ENCODE results near the gene TBX5.

TBX5 gene

DNA sequence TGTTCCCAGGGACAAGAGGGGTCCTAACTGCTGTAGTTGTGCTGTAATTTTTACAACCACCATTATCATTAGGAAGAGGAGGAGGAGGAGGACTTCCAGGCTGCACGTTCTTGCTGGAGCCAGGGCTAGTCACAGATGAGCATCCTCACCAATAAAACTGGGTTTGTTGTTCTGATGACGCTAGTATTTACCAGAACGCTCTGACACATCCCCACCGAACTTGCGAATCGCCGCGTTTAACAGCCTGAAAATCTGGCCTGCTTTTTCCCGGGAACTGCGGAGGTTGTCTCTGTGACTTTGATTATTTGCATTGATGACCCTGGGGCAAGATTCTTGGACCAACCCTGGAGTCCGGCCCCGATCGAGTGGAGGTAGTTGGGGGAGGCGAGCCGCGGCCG is 10.2 kb downstream of the TBX5 start:
- H3K9me3 ChIP-seq (ENCODE audit: control insufficient read depth in 1 of 2, low read length in 2 of 2) = peaks cover 0 to 4% of the 10 kb centered on the region in 2 donors
- H3K27ac ChIP-seq (ENCODE audit: low read length) = no peak overlapping the region
- peaks cover 69% of the 10 kb centered on the region for H3K27me3 ChIP-seq (ENCODE audit: low read depth, low read length)
- H3K4me3 ChIP-seq (ENCODE audit: low read depth in 1 of 2, low read length in 2 of 2) = no peak overlapping the region
- H3K36me3 ChIP-seq (ENCODE audit: control insufficient read depth in 1 of 2, insufficient read depth in 2 of 2, low read length in 2 of 2) = no peaks in the 10 kb centered on the region
- peaks cover 0 to 11% of the 10 kb centered on the region in 2 donors for H3K4me1 ChIP-seq (ENCODE audit: control insufficient read depth in 1 of 2, insufficient read depth in 2 of 2, low read length in 2 of 2)

DNA sequence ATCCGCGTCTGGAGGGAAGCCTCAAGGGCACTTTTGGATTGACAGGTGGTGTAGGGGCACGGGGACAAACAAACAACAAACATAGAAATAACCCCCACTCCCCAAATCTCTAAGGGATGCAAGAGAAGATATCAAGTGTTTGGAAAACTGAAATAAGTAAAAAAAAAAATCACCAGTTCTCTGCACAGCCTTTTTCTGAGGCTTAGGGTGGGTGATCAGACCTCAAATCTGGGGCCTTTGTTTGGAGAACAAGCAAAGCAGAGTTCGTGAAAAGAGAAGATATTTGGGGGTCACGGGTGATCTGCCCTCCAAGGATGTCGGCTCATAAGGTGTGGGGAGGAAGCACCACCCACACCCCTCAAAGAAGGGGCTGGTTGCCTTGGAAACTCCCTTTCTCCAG is 10.7 kb downstream of the TBX5 start:
- no peak overlapping the region for H3K27ac ChIP-seq (ENCODE audit: low read length)
- no peak overlapping the region for H3K4me3 ChIP-seq (ENCODE audit: low read depth in 1 of 2, low read length in 2 of 2)
- H3K36me3 ChIP-seq (ENCODE audit: control insufficient read depth in 1 of 2, insufficient read depth in 2 of 2, low read length in 2 of 2) = no peaks in the 10 kb centered on the region
- peaks cover 67% of the 10 kb centered on the region for H3K27me3 ChIP-seq (ENCODE audit: low read depth, low read length)
- peaks cover 0 to 4% of the 10 kb centered on the region in 2 donors for H3K9me3 ChIP-seq (ENCODE audit: control insufficient read depth in 1 of 2, low read length in 2 of 2)
- H3K4me1 ChIP-seq (ENCODE audit: control insufficient read depth in 1 of 2, insufficient read depth in 2 of 2, low read length in 2 of 2) = peaks cover 0 to 5% of the 10 kb centered on the region in 2 donors

DNA sequence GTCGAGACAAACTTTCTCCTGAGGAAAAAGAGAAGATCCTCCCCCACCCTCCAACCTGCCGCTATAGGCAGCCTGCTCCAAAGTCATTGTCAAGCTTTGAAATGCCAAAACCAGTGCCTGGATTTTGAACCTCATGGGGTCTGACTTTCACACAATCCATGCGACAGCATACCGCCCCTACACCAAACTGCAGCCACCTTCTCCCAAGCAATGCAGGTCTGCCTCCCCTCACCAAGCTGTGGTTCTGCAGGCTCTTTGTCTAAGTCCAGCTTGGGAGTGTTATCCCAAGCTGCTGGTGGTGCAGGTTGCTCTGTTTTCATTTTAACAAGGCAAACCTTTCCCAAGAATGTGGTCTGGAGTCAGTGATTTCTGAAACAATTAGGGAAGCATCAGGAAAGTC is 12.4 kb downstream of the TBX5 start:
- peaks cover 55% of the 10 kb centered on the region for H3K27me3 ChIP-seq (ENCODE audit: low read depth, low read length)

GRCh38 chr12:114392909-114393308 is 13.0 kb downstream of the TBX5 start:
- Histone ChIP-seq H3K36me3 (ENCODE audit: control insufficient read depth in 1 of 2, insufficient read depth in 2 of 2, low read length in 2 of 2) (no peaks in the 10 kb centered on the region), H3K27ac (ENCODE audit: low read length) (no peak overlapping the region), H3K9me3 (ENCODE audit: control insufficient read depth in 1 of 2, low read length in 2 of 2) (peaks cover 0 to 4% of the 10 kb centered on the region in 2 donors), H3K27me3 (ENCODE audit: low read depth, low read length) (peaks cover 50% of the 10 kb centered on the region), H3K4me1 (ENCODE audit: control insufficient read depth in 1 of 2, insufficient read depth in 2 of 2, low read length in 2 of 2) (peaks cover 0 to 5% of the 10 kb centered on the region in 2 donors), H3K4me3 (ENCODE audit: low read depth in 1 of 2, low read length in 2 of 2) (no peak overlapping the region)

More for the DNA sequence above, 12.4 kb downstream of the TBX5 start:
- Histone ChIP-seq H3K36me3 (ENCODE audit: control insufficient read depth in 1 of 2, insufficient read depth in 2 of 2, low read length in 2 of 2) (no peaks in the 10 kb centered on the region), H3K4me1 (ENCODE audit: control insufficient read depth in 1 of 2, insufficient read depth in 2 of 2, low read length in 2 of 2) (peaks cover 0 to 5% of the 10 kb centered on the region in 2 donors), H3K4me3 (ENCODE audit: low read depth in 1 of 2, low read length in 2 of 2) (no peak overlapping the region), H3K27ac (ENCODE audit: low read length) (no peak overlapping the region), H3K9me3 (ENCODE audit: control insufficient read depth in 1 of 2, low read length in 2 of 2) (peaks cover 0 to 4% of the 10 kb centered on the region in 2 donors)

GRCh38 chr12:114391088-114391487 is 14.9 kb downstream of the TBX5 start:
- Histone ChIP-seq H3K27me3 (ENCODE audit: low read depth, low read length) (peaks cover 33% of the 10 kb centered on the region), H3K9me3 (ENCODE audit: control insufficient read depth in 1 of 2, low read length in 2 of 2) (peaks cover 0 to 4% of the 10 kb centered on the region in 2 donors), H3K36me3 (ENCODE audit: control insufficient read depth in 1 of 2, insufficient read depth in 2 of 2, low read length in 2 of 2) (no peaks in the 10 kb centered on the region), H3K4me3 (ENCODE audit: low read depth in 1 of 2, low read length in 2 of 2) (no peak overlapping the region), H3K27ac (ENCODE audit: low read length) (no peak overlapping the region), H3K4me1 (ENCODE audit: control insufficient read depth in 1 of 2, insufficient read depth in 2 of 2, low read length in 2 of 2) (no peaks in the 10 kb centered on the region)

GRCh38 chr12:114384739-114385138 is 21.2 kb downstream of the TBX5 start:
- Histone ChIP-seq H3K9me3 (ENCODE audit: control insufficient read depth in 1 of 2, low read length in 2 of 2) (no peaks in the 10 kb centered on the region), H3K4me1 (ENCODE audit: control insufficient read depth in 1 of 2, insufficient read depth in 2 of 2, low read length in 2 of 2) (no peaks in the 10 kb centered on the region), H3K36me3 (ENCODE audit: control insufficient read depth in 1 of 2, insufficient read depth in 2 of 2, low read length in 2 of 2) (no peaks in the 10 kb centered on the region), H3K27ac (ENCODE audit: low read length) (no peak overlapping the region), H3K27me3 (ENCODE audit: low read depth, low read length) (peaks cover 5% of the 10 kb centered on the region), H3K4me3 (ENCODE audit: low read depth in 1 of 2, low read length in 2 of 2) (no peak overlapping the region)

DNA sequence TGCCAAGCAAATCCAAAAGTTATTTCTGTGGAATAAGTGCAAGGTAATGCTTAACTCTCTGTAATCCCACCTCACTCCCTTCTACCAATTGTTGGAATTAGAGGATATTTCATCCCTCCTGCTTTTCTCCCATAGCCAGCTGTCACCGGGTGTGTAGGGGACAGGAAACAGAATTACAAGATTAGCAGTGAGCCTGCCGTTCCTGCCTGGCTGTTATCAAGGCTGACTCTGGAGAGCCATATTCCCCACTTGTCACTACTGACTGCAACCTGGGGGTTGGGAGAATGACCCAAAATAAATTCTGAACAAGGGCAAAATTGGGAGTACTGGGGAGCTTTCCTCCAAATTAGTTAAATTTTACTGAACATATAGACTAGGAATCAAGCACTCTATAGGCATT is 24.8 kb downstream of the TBX5 start:
- peaks cover 5% of the 10 kb centered on the region for H3K27me3 ChIP-seq (ENCODE audit: low read depth, low read length)
- no peak overlapping the region for H3K27ac ChIP-seq (ENCODE audit: low read length)
- H3K9me3 ChIP-seq (ENCODE audit: control insufficient read depth in 1 of 2, low read length in 2 of 2) = no peaks in the 10 kb centered on the region
- no peak overlapping the region for H3K4me3 ChIP-seq (ENCODE audit: low read depth in 1 of 2, low read length in 2 of 2)
- H3K36me3 ChIP-seq (ENCODE audit: control insufficient read depth in 1 of 2, insufficient read depth in 2 of 2, low read length in 2 of 2) = no peaks in the 10 kb centered on the region
- no peaks in the 10 kb centered on the region for H3K4me1 ChIP-seq (ENCODE audit: control insufficient read depth in 1 of 2, insufficient read depth in 2 of 2, low read length in 2 of 2)

- H3K27ac ChIP-seq (ENCODE audit: low read length) = no peak overlapping the region
- no peaks in the 10 kb centered on the region for H3K36me3 ChIP-seq (ENCODE audit: control insufficient read depth in 1 of 2, insufficient read depth in 2 of 2, low read length in 2 of 2)
- H3K9me3 ChIP-seq (ENCODE audit: control insufficient read depth in 1 of 2, low read length in 2 of 2) = no peaks in the 10 kb centered on the region
- H3K4me3 ChIP-seq (ENCODE audit: low read depth in 1 of 2, low read length in 2 of 2) = no peak overlapping the region
- no peaks in the 10 kb centered on the region for H3K4me1 ChIP-seq (ENCODE audit: control insufficient read depth in 1 of 2, insufficient read depth in 2 of 2, low read length in 2 of 2)
- no peaks in the 10 kb centered on the region for H3K27me3 ChIP-seq (ENCODE audit: low read depth, low read length)
These were observed 34.2 kb downstream of the TBX5 start for GRCh38 chr12:114371733-114372132.

DNA sequence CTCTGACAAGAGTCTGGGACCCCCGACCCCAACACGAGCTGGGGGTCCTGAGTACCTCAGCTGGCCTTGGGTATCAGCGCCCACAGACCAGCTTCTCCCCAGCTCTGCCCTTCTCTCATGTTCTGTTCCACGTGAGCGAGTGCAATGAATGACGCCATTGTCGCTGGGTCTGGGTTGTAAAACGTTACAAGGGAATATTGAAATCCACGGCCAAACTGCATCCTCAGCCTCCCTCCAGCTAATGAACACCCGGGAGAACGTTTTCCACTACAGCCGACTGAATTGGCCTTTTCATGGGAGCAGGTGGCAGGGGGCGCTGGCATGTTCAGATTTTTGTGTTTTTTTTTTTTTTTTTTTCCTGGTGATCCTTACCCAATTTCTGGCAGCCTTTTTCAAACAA is 34.7 kb downstream of the TBX5 start:
- no peaks in the 10 kb centered on the region for H3K27me3 ChIP-seq (ENCODE audit: low read depth, low read length)
- no peak overlapping the region for H3K27ac ChIP-seq (ENCODE audit: low read length)
- H3K36me3 ChIP-seq (ENCODE audit: control insufficient read depth in 1 of 2, insufficient read depth in 2 of 2, low read length in 2 of 2) = no peaks in the 10 kb centered on the region
- no peaks in the 10 kb centered on the region for H3K4me1 ChIP-seq (ENCODE audit: control insufficient read depth in 1 of 2, insufficient read depth in 2 of 2, low read length in 2 of 2)
- H3K9me3 ChIP-seq (ENCODE audit: control insufficient read depth in 1 of 2, low read length in 2 of 2) = no peaks in the 10 kb centered on the region
- no peak overlapping the region for H3K4me3 ChIP-seq (ENCODE audit: low read depth in 1 of 2, low read length in 2 of 2)

DNA sequence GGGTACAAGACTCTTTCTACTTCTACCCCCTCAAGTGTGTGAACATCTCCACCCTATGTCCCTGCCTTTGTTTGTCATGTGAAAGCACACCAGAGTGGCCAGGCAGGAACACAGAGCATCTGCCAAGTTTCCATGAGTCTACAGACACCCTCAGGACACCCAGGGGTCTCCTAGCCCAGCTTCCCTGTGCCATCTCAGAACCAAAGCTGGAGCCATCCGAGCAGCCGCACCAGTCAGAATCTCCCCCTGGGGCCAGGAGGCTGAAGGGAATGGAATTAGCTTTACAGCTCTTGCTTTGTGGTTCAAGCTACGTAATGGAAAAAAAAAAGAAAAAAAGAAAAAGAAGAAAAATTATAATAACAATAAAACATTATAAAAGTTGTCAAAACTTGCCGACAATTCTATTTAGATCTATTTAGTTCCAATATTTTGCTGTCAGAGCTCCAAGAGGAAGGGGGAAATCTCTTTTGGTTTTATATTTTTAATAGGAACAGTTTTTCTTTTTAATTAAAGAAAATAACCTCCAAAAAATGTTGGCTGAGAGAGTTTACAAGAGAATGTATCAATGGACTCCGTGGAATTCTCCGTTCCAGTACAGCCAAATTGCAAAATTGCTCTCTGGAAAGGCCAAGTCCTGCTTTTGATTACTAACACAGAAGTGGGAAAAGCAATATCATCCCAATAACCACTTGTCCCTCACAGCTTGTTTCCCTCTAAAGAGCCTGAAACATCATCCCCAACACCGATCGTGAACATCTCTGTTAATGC is 37.1 kb downstream of the TBX5 start:
- Histone ChIP-seq H3K36me3 (ENCODE audit: control insufficient read depth in 1 of 2, insufficient read depth in 2 of 2, low read length in 2 of 2) (no peaks in the 10 kb centered on the region), H3K4me3 (ENCODE audit: low read depth in 1 of 2, low read length in 2 of 2) (no peak overlapping the region), H3K4me1 (ENCODE audit: control insufficient read depth in 1 of 2, insufficient read depth in 2 of 2, low read length in 2 of 2) (no peaks in the 10 kb centered on the region), H3K9me3 (ENCODE audit: control insufficient read depth in 1 of 2, low read length in 2 of 2) (no peaks in the 10 kb centered on the region), H3K27me3 (ENCODE audit: low read depth, low read length) (no peaks in the 10 kb centered on the region), H3K27ac (ENCODE audit: low read length) (no peak overlapping the region)

GRCh38 chr12:114361992-114362391 is 44.0 kb downstream of the TBX5 start:
- no peaks in the 10 kb centered on the region for H3K9me3 ChIP-seq (ENCODE audit: control insufficient read depth in 1 of 2, low read length in 2 of 2)
- no peaks in the 10 kb centered on the region for H3K36me3 ChIP-seq (ENCODE audit: control insufficient read depth in 1 of 2, insufficient read depth in 2 of 2, low read length in 2 of 2)
- H3K27me3 ChIP-seq (ENCODE audit: low read depth, low read length) = no peaks in the 10 kb centered on the region
- H3K4me3 ChIP-seq (ENCODE audit: low read depth in 1 of 2, low read length in 2 of 2) = no peak overlapping the region
- no peak overlapping the region for H3K27ac ChIP-seq (ENCODE audit: low read length)
- no peaks in the 10 kb centered on the region for H3K4me1 ChIP-seq (ENCODE audit: control insufficient read depth in 1 of 2, insufficient read depth in 2 of 2, low read length in 2 of 2)

DNA sequence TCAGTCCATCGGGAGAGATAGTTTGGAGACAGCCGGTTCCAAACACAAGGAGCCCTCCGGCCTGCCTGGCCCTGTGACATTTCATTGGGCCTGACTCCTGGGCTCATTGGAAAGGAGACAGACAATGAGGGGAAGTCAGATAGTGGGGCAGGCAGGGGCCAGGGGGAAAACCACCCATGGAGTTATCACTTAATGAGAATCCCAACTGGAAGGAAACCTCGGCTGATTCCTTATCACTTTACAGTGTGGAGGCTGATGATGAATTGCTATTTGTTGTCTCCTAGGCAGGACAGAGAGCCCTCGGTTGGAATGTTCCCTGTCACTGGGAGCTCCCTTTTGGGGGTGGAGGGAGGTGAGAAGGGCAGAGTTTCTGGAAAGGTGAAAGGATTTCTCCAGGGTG is 44.4 kb downstream of the TBX5 start:
- no peak overlapping the region for H3K27ac ChIP-seq (ENCODE audit: low read length)
- no peak overlapping the region for H3K4me3 ChIP-seq (ENCODE audit: low read depth in 1 of 2, low read length in 2 of 2)
- H3K9me3 ChIP-seq (ENCODE audit: control insufficient read depth in 1 of 2, low read length in 2 of 2) = no peaks in the 10 kb centered on the region
- no peaks in the 10 kb centered on the region for H3K27me3 ChIP-seq (ENCODE audit: low read depth, low read length)
- H3K36me3 ChIP-seq (ENCODE audit: control insufficient read depth in 1 of 2, insufficient read depth in 2 of 2, low read length in 2 of 2) = no peaks in the 10 kb centered on the region
- H3K4me1 ChIP-seq (ENCODE audit: control insufficient read depth in 1 of 2, insufficient read depth in 2 of 2, low read length in 2 of 2) = no peaks in the 10 kb centered on the region

Data from muscle layer of duodenum (tissue), 2 donors.